Activated CD4-positive, alpha-beta T cell treated with anti-CD3 and anti-CD28 coated beads for 24 hours (primary cell): ENCODE measurements around the gene MAD1L1.

Experiments
- DNase-seq, 2 donors: peaks; one replicate each; pipeline ENCODE4 v3.0.0-alpha.2; 2020; ENCODE audit warnings: low read depth in 2 of 2

MAD1L1 gene

GRCh38 chr7:1853986-1854865 lies 378.5 kb downstream of the MAD1L1 start:
- no peak for DNase-seq

- no peak for DNase-seq
Measured at GRCh38 chr7:1853431-1853985, 379.2 kb downstream of the MAD1L1 start.

- no peak for DNase-seq
Measured at GRCh38 chr7:1852517-1853430, 380.0 kb downstream of the MAD1L1 start.

GRCh38 chr7:1851721-1852516 lies 380.8 kb downstream of the MAD1L1 start:
- DNase-seq: no peak

- DNase-seq: no peak
Measured at GRCh38 chr7:1850976-1851571, 381.7 kb downstream of the MAD1L1 start.

DNA sequence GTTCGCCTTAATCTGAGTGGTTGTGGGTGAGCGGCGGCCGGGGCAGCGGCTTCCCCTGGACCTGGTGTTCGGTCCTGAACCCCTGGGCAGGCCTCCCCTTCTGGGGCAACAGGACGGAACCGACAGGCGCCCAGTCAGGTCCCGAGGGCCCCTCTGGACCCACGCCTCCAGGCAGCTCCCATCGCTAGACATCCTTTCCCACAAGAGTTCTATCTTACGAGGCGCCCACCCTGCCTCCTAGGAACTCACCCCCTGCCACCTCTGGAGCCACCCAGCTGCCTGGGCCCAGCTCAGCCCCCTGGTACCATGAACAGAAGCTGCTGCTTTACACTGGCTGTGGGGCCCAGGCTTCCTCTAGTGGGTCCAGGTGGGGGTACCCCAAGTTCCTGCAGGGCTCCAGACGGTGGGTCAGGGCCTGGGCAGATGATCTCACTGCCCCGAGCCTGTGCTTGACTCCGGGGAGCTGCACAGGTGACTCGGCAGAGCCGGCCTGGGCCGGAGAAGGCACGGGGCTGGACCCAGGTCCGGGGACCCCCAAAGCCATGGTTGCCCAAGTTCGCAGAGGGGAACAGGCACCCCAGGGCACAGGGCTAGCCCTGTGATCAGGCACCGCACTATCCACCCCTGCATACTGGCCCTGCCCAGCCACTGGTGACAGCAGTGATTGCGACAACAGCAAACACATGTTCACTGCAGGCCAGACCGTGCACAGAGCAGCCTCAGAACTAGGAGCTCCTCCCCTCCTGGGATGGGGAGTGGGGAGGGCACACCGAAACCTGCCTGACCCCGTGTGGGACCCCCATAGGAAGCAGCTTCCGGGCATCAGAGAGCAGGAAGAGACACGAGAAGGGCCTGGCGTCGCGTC lies 382.4 kb downstream of the MAD1L1 start:
- no peak for DNase-seq

DNA sequence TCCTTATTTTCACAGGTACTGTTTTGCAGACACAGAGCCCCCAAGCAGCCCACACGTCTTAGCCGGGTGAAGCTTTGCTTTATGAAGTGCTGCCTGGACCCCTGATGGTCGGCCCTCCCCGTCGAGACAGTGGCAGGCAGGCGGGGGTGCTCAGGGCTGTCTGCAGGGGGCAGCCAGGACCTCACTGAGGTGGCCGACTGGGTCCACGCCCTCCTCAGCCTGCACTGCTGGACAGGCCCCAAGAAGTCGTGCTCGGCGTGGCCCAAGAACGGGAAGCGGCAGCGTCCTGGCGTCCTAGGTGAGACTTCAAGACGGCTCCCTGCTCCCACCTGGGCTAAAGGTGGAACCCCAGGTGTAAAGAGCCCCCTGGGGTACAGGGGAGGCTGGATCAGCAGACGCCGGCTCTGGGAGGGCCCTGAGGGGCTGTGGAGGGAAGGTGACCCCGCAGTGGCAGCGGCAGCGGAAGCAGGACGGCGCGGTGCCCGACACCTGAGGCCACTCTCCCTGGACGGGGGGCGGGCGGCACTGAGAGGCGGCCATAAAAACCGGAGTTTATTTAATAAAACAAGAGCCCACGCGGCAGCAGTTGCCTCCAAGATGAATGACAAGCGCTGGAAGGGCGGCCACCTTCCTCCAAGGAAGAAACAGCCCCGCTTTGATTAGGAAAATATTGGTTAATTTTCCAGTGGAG lies 383.2 kb downstream of the MAD1L1 start:
- no peak for DNase-seq

- no peak for DNase-seq
Measured at GRCh38 chr7:1848911-1849311, 383.8 kb downstream of the MAD1L1 start.

- DNase-seq: no peak
Measured at GRCh38 chr7:1848013-1848640, 384.6 kb downstream of the MAD1L1 start.

- no peak for DNase-seq
Measured at GRCh38 chr7:1847260-1848001, 385.3 kb downstream of the MAD1L1 start.

- DNase-seq: no peak
Measured at GRCh38 chr7:1846331-1847065, 386.2 kb downstream of the MAD1L1 start.

DNA sequence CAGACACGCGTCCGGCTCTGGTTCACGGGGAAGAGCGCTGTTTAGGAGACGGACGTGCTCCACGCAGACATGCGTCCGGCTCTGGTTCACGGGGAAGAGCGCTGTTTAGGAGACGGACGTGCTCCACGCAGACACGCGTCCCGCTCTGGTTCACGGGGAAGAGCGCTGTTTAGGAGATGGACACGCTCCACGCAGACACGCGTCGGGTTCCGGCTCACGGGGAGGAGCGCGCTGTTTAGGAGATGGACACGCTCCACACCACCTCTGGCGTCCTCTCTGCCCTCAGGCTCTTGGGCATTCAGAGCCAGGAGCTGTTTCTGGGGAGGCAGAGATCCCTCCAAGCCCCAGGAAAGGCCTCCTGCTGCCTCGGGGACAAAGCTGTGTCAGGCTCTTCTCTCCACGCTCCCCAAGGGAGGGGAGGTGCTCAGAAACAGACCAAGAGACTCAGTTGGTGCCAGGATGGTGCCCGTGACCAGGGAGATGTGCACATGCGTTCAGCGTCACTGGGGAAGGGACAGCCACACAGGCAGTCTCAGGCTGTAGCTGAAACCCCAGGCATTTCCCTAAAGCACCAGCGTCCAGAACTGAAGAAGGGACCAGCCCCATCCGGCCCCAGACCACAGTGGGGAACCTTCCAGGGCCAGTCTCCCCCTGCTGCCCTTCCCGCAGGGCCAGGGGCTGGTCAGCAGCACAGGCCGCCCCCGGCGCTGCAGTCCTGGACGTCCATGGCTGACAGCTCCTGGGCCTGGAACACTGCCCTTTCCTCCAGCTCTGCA lies 387.0 kb downstream of the MAD1L1 start:
- no peak for DNase-seq

GRCh38 chr7:1844951-1845390 lies 387.8 kb downstream of the MAD1L1 start:
- no peak for DNase-seq

- no peak for DNase-seq
Measured at GRCh38 chr7:1844336-1844950, 388.3 kb downstream of the MAD1L1 start.

GRCh38 chr7:1843921-1844335 lies 388.8 kb downstream of the MAD1L1 start:
- no peak for DNase-seq

DNA sequence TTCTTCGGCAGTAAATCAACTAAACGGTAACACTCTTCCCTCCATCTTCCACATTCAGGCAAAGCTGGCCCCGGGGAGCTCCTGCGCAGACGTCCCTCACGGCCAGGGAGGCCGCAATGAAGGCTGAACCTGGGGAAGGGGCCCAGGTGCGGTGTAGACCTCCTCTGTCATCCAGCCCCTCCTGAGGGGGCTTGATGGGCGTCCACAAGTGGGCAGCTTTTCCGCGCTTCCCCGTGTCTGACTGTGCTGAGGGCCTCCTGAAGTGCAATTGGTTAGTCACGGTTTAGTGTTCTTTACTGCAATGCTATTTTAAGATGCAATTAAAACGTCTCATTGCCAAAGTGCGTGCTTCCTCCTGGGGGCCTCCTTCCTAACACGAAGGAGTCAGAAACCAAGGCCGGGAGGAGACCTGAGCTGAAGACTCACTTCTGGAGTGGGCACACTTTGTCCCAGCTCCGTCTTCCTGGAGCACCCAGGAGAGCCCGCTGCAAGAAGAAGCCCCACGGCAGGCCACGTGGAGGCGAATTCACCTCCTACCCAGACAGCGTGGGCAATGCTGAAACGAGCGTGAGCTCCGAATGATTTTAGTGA lies 389.4 kb downstream of the MAD1L1 start:
- no peak for DNase-seq
